K562 (cell line): Measurements from ENCODE around the gene SUMF1. TPM values are rescaled to one million over a fixed set of nuclear protein-coding genes. Genes with fewer than 3 reads are reported as not detected.

ENCODE experiments used
- ATAC-seq: fragments of 200-7000 bp; cut with Tn5 transposase; 3 replicates; pipeline ENCODE4 v1.9.1; 2020; ENCODE audit warnings: moderate library complexity
- BruUV-seq: library from RNA; stranded (reverse); fragments of 400-500 nt; replicated peaks from 2 replicates; lab custom pipeline; 2021; lab: Mats Ljungman, UMichigan
- CTCF ChIA-PET: fragments of 300-600 bp; formaldehyde crosslinking; extraction: SDS; loops from one replicate; lab custom pipeline; 2021; ENCODE audit warnings: low intra/inter-chr PET ratio; lab: Yijun Ruan, JAX
- POLR2A ChIA-PET: fragments of 300-600, 350-650 bp; sonication (Branson Sonifier 250); formaldehyde crosslinking; extraction: SDS; loops from one replicate; lab custom pipeline; 2021; ENCODE audit warnings: antibody characterized with exemption, inconsistent platforms; lab: Yijun Ruan, JAX
- DNase-seq, 4 experiments: peaks; one replicate each; pipeline versions ENCODE4 v3.0.0 to v3.0.0-alpha.2; 2011 to 2018; ENCODE audit warnings: low spot score in 3 of 4, mixed read lengths in 3 of 4; ENCODE audit errors: extremely low read depth in 1 of 4
- FAIRE-seq: peaks from 2 replicates; lab custom pipeline; 2011; peaks lifted over from hg19 to GRCh38; lab: Jason Lieb, UNC
- H2AFZ ChIP-seq: 2 replicates; pipeline ENCODE4 v1.6.0; 2011; ENCODE audit warnings: low read depth, low read length, control low read depth, inconsistent platforms
- H3K27ac ChIP-seq: fragments of 200-600 bp; 3 replicates; pipeline ENCODE4 v1.8.0; 2011; ENCODE audit warnings: low read depth, mild to moderate bottlenecking, control low read depth, inconsistent platforms, low read length, moderate library complexity, mixed read lengths; ENCODE audit errors: extremely low read depth
- H3K27me3 ChIP-seq, 2 experiments: fragments of 300-600 bp in 1 of 2; 2 replicates in 1 of 2; 3 replicates in 1 of 2; pipeline versions ENCODE4 v1.6.0 to v1.8.0; 2011; ENCODE audit warnings: inconsistent platforms in 2 of 2, low read length in 2 of 2, mild to moderate bottlenecking in 1 of 2, mixed read lengths in 1 of 2, moderate library complexity in 1 of 2; ENCODE audit not compliant: control insufficient read depth in 2 of 2, insufficient read depth in 2 of 2
- H3K36me3 ChIP-seq: fragments of 300-600 bp; 3 replicates; pipeline ENCODE4 v1.8.0; 2011; ENCODE audit warnings: mild to moderate bottlenecking, low read length, inconsistent platforms; ENCODE audit not compliant: control insufficient read depth, insufficient read depth
- H3K4me1 ChIP-seq, 2 experiments: fragments of 200-600 bp in 1 of 2; replicated peaks in 1 of 2; 2 replicates in 1 of 2; 3 replicates in 1 of 2; pipeline versions ENCODE4 v1.5.1 to v1.8.0; 2011; ENCODE audit warnings: inconsistent platforms in 2 of 2, low read length in 2 of 2, mild to moderate bottlenecking in 1 of 2, mixed read lengths in 1 of 2, moderate library complexity in 1 of 2; ENCODE audit not compliant: control insufficient read depth in 2 of 2, insufficient read depth in 2 of 2
- H3K4me2 ChIP-seq: 2 replicates; pipeline ENCODE4 v1.6.1; 2011; ENCODE audit warnings: low read length, control low read depth, inconsistent platforms, mixed read lengths; ENCODE audit not compliant: insufficient read depth
- H3K4me3 ChIP-seq: fragments of 200-600 bp; sonication (generic), shearing (Covaris generic); 2 replicates; pipeline ENCODE4 v1.5.1; 2016; ENCODE audit warnings: control low read depth, inconsistent platforms
- H3K79me2 ChIP-seq: fragments of 200-600 bp; 3 replicates; pipeline ENCODE4 v1.8.0; 2011; ENCODE audit warnings: low read length, inconsistent platforms; ENCODE audit not compliant: control insufficient read depth, insufficient read depth
- H3K9ac ChIP-seq, 2 experiments: 2 replicates each; pipeline versions ENCODE4 v1.6.0 to v1.6.1; 2011; ENCODE audit warnings: low read depth in 2 of 2, low read length in 2 of 2, control low read depth in 1 of 2, inconsistent platforms in 1 of 2, mild to moderate bottlenecking in 1 of 2, mixed read lengths in 1 of 2; ENCODE audit not compliant: insufficient read depth in 1 of 2
- H3K9me1 ChIP-seq: one replicate; pipeline ENCODE4 v1.6.0; 2011; ENCODE audit warnings: inconsistent platforms, mild to moderate bottlenecking, low read length, moderate library complexity; ENCODE audit not compliant: control insufficient read depth, insufficient read depth
- H3K9me3 ChIP-seq: replicated peaks from 2 replicates; pipeline ENCODE4 v1.5.1; 2011; ENCODE audit warnings: low read depth, low read length, inconsistent platforms; ENCODE audit not compliant: control insufficient read depth, insufficient read depth
- H4K20me1 ChIP-seq: replicated peaks from 2 replicates; pipeline ENCODE4 v1.6.1; 2011; ENCODE audit warnings: low read length, inconsistent platforms, mixed read lengths; ENCODE audit not compliant: control insufficient read depth, insufficient read depth
- CTBP1 ChIP-seq: fragments of 450-650 bp; IDR thresholded peaks from 2 replicates; pipeline ENCODE4 v1.6.1; 2016; ENCODE audit warnings: borderline replicate concordance
- JUND ChIP-seq, 2 experiments: IDR thresholded peaks; 2 replicates in 1 of 2; 3 replicates in 1 of 2; pipeline ENCODE4 v1.6.1; 2011; ENCODE audit warnings: borderline replicate concordance in 2 of 2, low read depth in 2 of 2, low read length in 2 of 2, improper control_type of control experiment in 1 of 2, missing biosample characterization in 1 of 2, missing genetic modification characterization in 1 of 2, missing genetic modification reagents in 1 of 2
- NFE2L1 ChIP-seq: fragments of 450-650 bp; IDR thresholded peaks from 2 replicates; pipeline ENCODE4 v1.6.1; 2016; ENCODE audit warnings: missing genetic modification characterization, low read depth, mild to moderate bottlenecking, missing compliant biosample characterization, moderate library complexity, borderline replicate concordance
- RBBP5 ChIP-seq: fragments of 200-600 bp; sonication (generic); IDR thresholded peaks from 2 replicates; pipeline ENCODE4 v1.6.1; 2012; ENCODE audit warnings: borderline replicate concordance, mild to moderate bottlenecking, low read length, control low read depth, inconsistent platforms; ENCODE audit not compliant: insufficient read depth, poor library complexity, severe bottlenecking
- REST ChIP-seq, 2 experiments: fragments of 450-650 bp; formaldehyde crosslinking in 1 of 2; IDR thresholded peaks; 2 replicates each; pipeline versions ENCODE4 v1.4.0 to v1.6.1; 2014 to 2020; ENCODE audit warnings: mild to moderate bottlenecking in 2 of 2, borderline replicate concordance in 1 of 2, low read depth in 1 of 2
- ZNF696 ChIP-seq: fragments of 250-450 bp; sonication (Bioruptor Pico); conservative IDR thresholded peaks from 2 replicates; pipeline ENCODE4 v1.4.0; 2020; ENCODE audit warnings: mild to moderate bottlenecking, moderate library complexity
- WGBS: fragments of 100-300 bp; shearing (Covaris generic); methylation state at CpG from one replicate; pipeline ENCODE4 v1.1.6; 2016; ENCODE audit warnings: low coverage, mixed read lengths; ENCODE audit not compliant: insufficient coverage; ENCODE audit errors: missing lambda C conversion rate; 5-methylcytosine and 5-hydroxymethylcytosine counted together
- in situ Hi-C: fragments of 300-500 bp; cut with MboI; formaldehyde crosslinking; loops from 4 replicates; pipeline ENCODE4 v1.15.0; 2018; ENCODE audit warnings: inconsistent platforms, mixed read lengths
- intact Hi-C: fragments of 100-400 bp; cut with micrococcal nuclease; formaldehyde crosslinking; loops from 2 replicates; pipeline ENCODE4 v1.14.2; 2022
- polyA plus RNA-seq, 8 experiments: library from polyadenylated mRNA; depleted of rRNA in 4 of 8; stranded (reverse) in 5 of 8; unstranded in 3 of 8; fragments of >200 nt; fragmentation: Nextera tagmentation in 2 of 8; fragmentation: Illumina TruSeq in 1 of 8; extraction: Ambion mirVana in 2 of 8; extraction: Trizol in 1 of 8; gene quantifications; 2 replicates each; pipeline versions ENCODE4 v1.2.1 to v1.2.3, GENCODE V29; 2011 to 2014; ENCODE audit warnings: inconsistent platforms in 1 of 8, missing spikeins in 1 of 8
- total RNA-seq, 7 experiments: library from RNA; depleted of rRNA in 6 of 7; stranded (reverse); fragments of >200 nt in 6 of 7; fragmentation: Illumina TruSeq in 2 of 7; extraction: Trizol in 2 of 7; gene quantifications; 2 replicates each; pipeline versions ENCODE4 v1.2.1 to v1.2.3, GENCODE V29; 2011 to 2021; ENCODE audit warnings: low replicate concordance in 1 of 7

Gene SUMF1
- total and polyA plus RNA-seq, 9 of the 15 experiments (the other 6 are each of a cell fraction or from before 2014, with no cell fraction given): 1.3 to 7.4 (median 4.2) TPM

DNA sequence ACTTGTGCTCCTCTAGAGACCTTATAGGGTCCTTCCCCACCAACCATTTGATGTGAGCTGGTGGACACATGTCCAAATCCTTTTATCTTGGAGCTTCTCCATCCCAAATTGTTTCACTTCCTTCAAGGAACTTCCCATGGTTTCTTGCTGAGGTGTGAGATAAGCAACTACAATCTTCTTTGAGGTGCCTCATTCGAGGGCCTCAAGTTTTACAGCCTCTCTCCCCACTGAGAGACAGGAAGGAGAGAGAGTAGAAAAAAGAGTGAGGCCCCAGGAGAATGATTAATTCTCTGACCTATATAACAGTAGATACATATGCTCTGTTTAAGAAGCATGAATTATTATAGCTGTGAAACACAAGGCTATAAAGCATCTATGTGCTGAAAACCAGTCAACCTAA is 70.5 kb downstream of the SUMF1 start:
- H3K36me3 ChIP-seq: no peaks in the 10 kb centered on the region
- no peaks in the 10 kb centered on the region for H3K9me3 ChIP-seq
- no peaks in the 10 kb centered on the region for H4K20me1 ChIP-seq
- no peak for TF ChIP-seq REST (IDR thresholded peaks at IDR 0.05; ENCODE audit: borderline replicate concordance)
- no peak for TF ChIP-seq REST (CRISPR knock-in tag; IDR thresholded peaks at IDR 0.05; ENCODE audit: low read depth)
- TF ChIP-seq CTBP1: no peak
- no peak for TF ChIP-seq ZNF696 (CRISPR knock-in tag)
- TF ChIP-seq NFE2L1: no peak
- no peak for TF ChIP-seq JUND (IDR thresholded peaks at IDR 0.05; ENCODE audit: borderline replicate concordance, low read depth, low read length)
- no peak for TF ChIP-seq JUND (tag; IDR thresholded peaks at IDR 0.05; ENCODE audit: borderline replicate concordance, low read depth, low read length)
- TF ChIP-seq RBBP5: no peak
- ChIA-PET CTCF (no interaction called here), POLR2A (interaction anchor here (1.1 kb wide), 1 partner anchor 30 kb away, joined by 4 read pairs; no protein-coding TSS in a partner anchor)
- H3K4me3 ChIP-seq: no peak overlapping the region
- ATAC-seq (no peak), DNase-seq (no peak), FAIRE-seq (no peak)
- H2AFZ ChIP-seq: no peak overlapping the region
- in situ Hi-C loops: no loop called here
- H3K9me1 ChIP-seq: no peaks in the 10 kb centered on the region
- H3K27ac ChIP-seq: no peak overlapping the region
- intact Hi-C loops: no loop called here
- BruUV-seq: no TSS peak
- 0% methylated on average over 1 of the region's 1 CpG for WGBS
- no peak overlapping the region for H3K4me2 ChIP-seq
- no peak overlapping the region for H3K9ac ChIP-seq
- no peaks in the 10 kb centered on the region for H3K4me1 ChIP-seq
- H3K79me2 ChIP-seq: no peaks in the 10 kb centered on the region
- no peaks in the 10 kb centered on the region for H3K27me3 ChIP-seq
